A549 (cell line): ENCODE results near the gene RNGTT.

Experiments
- CTCF ChIP-seq: fragments of >200 bp; sonication (Bioruptor Twin); formaldehyde crosslinking; IDR thresholded peaks from 3 replicates; pipeline ENCODE4 v1.5.1; 2016
- ELK1 ChIP-seq: fragments of 150-350 bp; IDR thresholded peaks from 2 replicates; pipeline ENCODE4 v1.6.1; 2014; ENCODE audit warnings: low read depth, mild to moderate bottlenecking, low read length
- GATA3 ChIP-seq: IDR thresholded peaks from 2 replicates; pipeline ENCODE4 v1.6.1; 2012; ENCODE audit warnings: borderline replicate concordance
- POLR2A ChIP-seq: IDR thresholded peaks from 2 replicates; pipeline ENCODE4 v1.6.1; 2012; ENCODE audit warnings: mild to moderate bottlenecking, low read length
- SMC3 ChIP-seq: fragments of >200 bp; sonication (Bioruptor Twin); formaldehyde crosslinking; IDR thresholded peaks from 3 replicates; pipeline ENCODE4 v1.6.1; 2018; ENCODE audit warnings: inconsistent platforms
- ZFP36 ChIP-seq: fragments of 450-650 bp; IDR thresholded peaks from 2 replicates; pipeline ENCODE4 v1.6.1; 2014; ENCODE audit warnings: borderline replicate concordance; ENCODE audit not compliant: partially characterized antibody
- ZSCAN20 ChIP-seq: fragments of 250-450 bp; sonication (Bioruptor Pico); IDR thresholded peaks from 2 replicates; pipeline ENCODE4 v1.8.0; 2022; ENCODE audit warnings: mild to moderate bottlenecking, moderate library complexity

GRCh38 chr6:88669475-88669874 is 293.9 kb downstream of the RNGTT start:
- TF ChIP-seq CTCF = no peak
- no peak for TF ChIP-seq POLR2A
- TF ChIP-seq SMC3 = no peak
- no peak for TF ChIP-seq ZSCAN20
- TF ChIP-seq ELK1 = no peak
- TF ChIP-seq GATA3 = no peak
- TF ChIP-seq ZFP36 = no peak
